Panc1 (cell line): ENCODE results near the gene ATP6V1G3. TPM values are rescaled to one million over a fixed set of nuclear protein-coding genes. Genes with fewer than 3 reads are reported as not detected.

Experiments
- ATAC-seq: fragments of 200-7000 bp; cut with Tn5 transposase; 2 replicates; pipeline ENCODE4 v1.9.1; 2020; ENCODE audit warnings: mild to moderate bottlenecking, moderate library complexity
- BruUV-seq: library from RNA; stranded (reverse); fragments of 400-500 nt; replicated peaks from 2 replicates; lab custom pipeline; 2021; lab: Mats Ljungman, UMichigan
- CTCF ChIA-PET: fragments of 300-600 bp; sonication (Branson Sonifier 250); formaldehyde crosslinking; loops from one replicate; lab custom pipeline; 2022; ENCODE audit warnings: antibody characterized with exemption; lab: Charles Lee
- POLR2A ChIA-PET: fragments of 300-600 bp; sonication (Branson Sonifier 250); formaldehyde crosslinking; loops from one replicate; lab custom pipeline; 2022; ENCODE audit warnings: antibody characterized with exemption; lab: Charles Lee
- DNase-seq: peaks from one replicate; pipeline ENCODE4 v3.0.0-alpha.2; 2010; ENCODE audit warnings: low read depth, low spot score
- H3K27ac ChIP-seq: 2 replicates; pipeline ENCODE4 v1.5.1; 2011; ENCODE audit warnings: mild to moderate bottlenecking, low read length, inconsistent platforms
- H3K27me3 ChIP-seq: fragments of 200-500 bp; sonication (Bioruptor generic); 2 replicates; pipeline ENCODE4 v1.6.0; 2014; ENCODE audit warnings: low read length, inconsistent platforms; ENCODE audit not compliant: control insufficient read depth, insufficient read depth
- H3K36me3 ChIP-seq: fragments of 200-500 bp; sonication (Bioruptor generic); 2 replicates; pipeline ENCODE4 v1.5.1; 2014; ENCODE audit warnings: inconsistent platforms, mild to moderate bottlenecking, low read length, moderate library complexity; ENCODE audit not compliant: control insufficient read depth, insufficient read depth
- H3K4me1 ChIP-seq: 2 replicates; pipeline ENCODE4 v1.5.1; 2011; ENCODE audit warnings: inconsistent platforms, mild to moderate bottlenecking, low read length, moderate library complexity; ENCODE audit not compliant: control insufficient read depth, insufficient read depth
- H3K4me3 ChIP-seq, 2 experiments: 2 replicates each; pipeline ENCODE4 v1.5.1; 2011 to 2012; ENCODE audit warnings: low read depth in 2 of 2, low read length in 2 of 2, mild to moderate bottlenecking in 2 of 2, inconsistent platforms in 1 of 2, moderate library complexity in 1 of 2
- H3K9me3 ChIP-seq: fragments of 200-500 bp; sonication (Bioruptor generic); 2 replicates; pipeline ENCODE4 v1.5.1; 2014; ENCODE audit warnings: low read depth, mild to moderate bottlenecking, inconsistent platforms, low read length, moderate library complexity; ENCODE audit not compliant: control insufficient read depth, insufficient read depth
- POLR2AphosphoS5 ChIP-seq: IDR thresholded peaks from 2 replicates; pipeline ENCODE4 v1.6.1; 2012; ENCODE audit warnings: mild to moderate bottlenecking, low read depth, low read length, moderate library complexity
- SIN3A ChIP-seq: IDR thresholded peaks from 2 replicates; pipeline ENCODE4 v1.6.1; 2012; ENCODE audit warnings: low read depth, mild to moderate bottlenecking, low read length, moderate library complexity, borderline replicate concordance; ENCODE audit not compliant: insufficient read depth
- TCF7L2 ChIP-seq: IDR thresholded peaks from 2 replicates; pipeline ENCODE4 v1.6.1; 2011; ENCODE audit warnings: mild to moderate bottlenecking, low read depth, low read length, inconsistent platforms
- in situ Hi-C: cut with HindIII; loops from 2 replicates; pipeline ENCODE4 v1.10.0; 2016; ENCODE audit warnings: low sequenced_read_pairs, low pct_unique_long_range_greater_than_20kb
- intact Hi-C: fragments of 100-400 bp; cut with micrococcal nuclease; formaldehyde crosslinking; loops from one replicate; pipeline ENCODE4 v1.10.0; 2022; ENCODE audit not compliant: unreplicated experiment
- total RNA-seq: library from RNA; stranded (reverse); gene quantifications from one replicate; pipeline ENCODE4 v1.2.1, GENCODE V29; 2021; ENCODE audit not compliant: unreplicated experiment
- TF ChIP-seq, protein P1 (sequence below): fragments of 450-650 bp; IDR thresholded peaks from 2 replicates; pipeline ENCODE4 v1.5.1; 2017; ENCODE audit warnings: mild to moderate bottlenecking
- TF ChIP-seq, protein P2 (sequence below), 2 experiments: IDR thresholded peaks; 2 replicates each; pipeline ENCODE4 v1.6.1; 2011 to 2012; ENCODE audit warnings: low read depth in 2 of 2, control low read depth in 1 of 2, low read length in 1 of 2, mild to moderate bottlenecking in 1 of 2, moderate library complexity in 1 of 2; ENCODE audit not compliant: insufficient read depth in 1 of 2

Gene ATP6V1G3
- total RNA-seq, 1 experiment from 2014 or later, result not detected

DNA sequence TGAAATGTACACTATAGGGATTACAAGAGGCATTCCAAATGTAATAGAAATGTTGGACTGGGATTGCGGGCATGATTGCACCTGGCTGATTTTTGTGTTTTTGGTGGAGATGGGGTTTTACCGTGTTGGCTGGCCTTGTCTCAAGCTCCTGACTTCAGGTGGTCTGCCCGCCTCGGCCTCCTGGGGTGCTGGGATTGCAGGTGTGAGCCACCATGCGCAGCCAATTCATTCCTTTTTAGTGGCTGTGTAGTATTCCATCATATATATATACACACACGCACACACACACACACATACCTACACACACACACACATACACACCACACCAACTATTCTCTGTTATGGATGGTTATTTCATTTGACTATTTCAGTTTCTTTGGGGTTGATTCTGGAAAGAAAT lies 4.7 kb upstream of the ATP6V1G3 start:
- no TSS peak for BruUV-seq
- no peak for ATAC-seq
- ChIA-PET POLR2A (no interaction called here), CTCF (no interaction called here)
- in situ Hi-C loops (no loop called here), intact Hi-C loops (no loop called here)
- TF ChIP-seq, protein P1, sequence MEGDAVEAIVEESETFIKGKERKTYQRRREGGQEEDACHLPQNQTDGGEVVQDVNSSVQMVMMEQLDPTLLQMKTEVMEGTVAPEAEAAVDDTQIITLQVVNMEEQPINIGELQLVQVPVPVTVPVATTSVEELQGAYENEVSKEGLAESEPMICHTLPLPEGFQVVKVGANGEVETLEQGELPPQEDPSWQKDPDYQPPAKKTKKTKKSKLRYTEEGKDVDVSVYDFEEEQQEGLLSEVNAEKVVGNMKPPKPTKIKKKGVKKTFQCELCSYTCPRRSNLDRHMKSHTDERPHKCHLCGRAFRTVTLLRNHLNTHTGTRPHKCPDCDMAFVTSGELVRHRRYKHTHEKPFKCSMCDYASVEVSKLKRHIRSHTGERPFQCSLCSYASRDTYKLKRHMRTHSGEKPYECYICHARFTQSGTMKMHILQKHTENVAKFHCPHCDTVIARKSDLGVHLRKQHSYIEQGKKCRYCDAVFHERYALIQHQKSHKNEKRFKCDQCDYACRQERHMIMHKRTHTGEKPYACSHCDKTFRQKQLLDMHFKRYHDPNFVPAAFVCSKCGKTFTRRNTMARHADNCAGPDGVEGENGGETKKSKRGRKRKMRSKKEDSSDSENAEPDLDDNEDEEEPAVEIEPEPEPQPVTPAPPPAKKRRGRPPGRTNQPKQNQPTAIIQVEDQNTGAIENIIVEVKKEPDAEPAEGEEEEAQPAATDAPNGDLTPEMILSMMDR, result no peak
- no peak for TF ChIP-seq TCF7L2
- no peak for TF ChIP-seq POLR2AphosphoS5
- TF ChIP-seq, protein P2, sequence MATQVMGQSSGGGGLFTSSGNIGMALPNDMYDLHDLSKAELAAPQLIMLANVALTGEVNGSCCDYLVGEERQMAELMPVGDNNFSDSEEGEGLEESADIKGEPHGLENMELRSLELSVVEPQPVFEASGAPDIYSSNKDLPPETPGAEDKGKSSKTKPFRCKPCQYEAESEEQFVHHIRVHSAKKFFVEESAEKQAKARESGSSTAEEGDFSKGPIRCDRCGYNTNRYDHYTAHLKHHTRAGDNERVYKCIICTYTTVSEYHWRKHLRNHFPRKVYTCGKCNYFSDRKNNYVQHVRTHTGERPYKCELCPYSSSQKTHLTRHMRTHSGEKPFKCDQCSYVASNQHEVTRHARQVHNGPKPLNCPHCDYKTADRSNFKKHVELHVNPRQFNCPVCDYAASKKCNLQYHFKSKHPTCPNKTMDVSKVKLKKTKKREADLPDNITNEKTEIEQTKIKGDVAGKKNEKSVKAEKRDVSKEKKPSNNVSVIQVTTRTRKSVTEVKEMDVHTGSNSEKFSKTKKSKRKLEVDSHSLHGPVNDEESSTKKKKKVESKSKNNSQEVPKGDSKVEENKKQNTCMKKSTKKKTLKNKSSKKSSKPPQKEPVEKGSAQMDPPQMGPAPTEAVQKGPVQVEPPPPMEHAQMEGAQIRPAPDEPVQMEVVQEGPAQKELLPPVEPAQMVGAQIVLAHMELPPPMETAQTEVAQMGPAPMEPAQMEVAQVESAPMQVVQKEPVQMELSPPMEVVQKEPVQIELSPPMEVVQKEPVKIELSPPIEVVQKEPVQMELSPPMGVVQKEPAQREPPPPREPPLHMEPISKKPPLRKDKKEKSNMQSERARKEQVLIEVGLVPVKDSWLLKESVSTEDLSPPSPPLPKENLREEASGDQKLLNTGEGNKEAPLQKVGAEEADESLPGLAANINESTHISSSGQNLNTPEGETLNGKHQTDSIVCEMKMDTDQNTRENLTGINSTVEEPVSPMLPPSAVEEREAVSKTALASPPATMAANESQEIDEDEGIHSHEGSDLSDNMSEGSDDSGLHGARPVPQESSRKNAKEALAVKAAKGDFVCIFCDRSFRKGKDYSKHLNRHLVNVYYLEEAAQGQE (IDR thresholded peaks at IDR 0.05; ENCODE audit: insufficient read depth in 1 of 2, low read depth in 2 of 2, low read length in 1 of 2), result no peak
- TF ChIP-seq SIN3A, result no peak
- Histone ChIP-seq H3K4me1 (no peaks in the 10 kb centered on the region), H3K4me3 (no peak overlapping the region), H3K9me3 (no peaks in the 10 kb centered on the region), H3K27ac (no peak overlapping the region), H3K27me3 (no peaks in the 10 kb centered on the region), H3K36me3 (no peaks in the 10 kb centered on the region; the same call in 1 of the 2 replicates)
- no peak for DNase-seq

DNA sequence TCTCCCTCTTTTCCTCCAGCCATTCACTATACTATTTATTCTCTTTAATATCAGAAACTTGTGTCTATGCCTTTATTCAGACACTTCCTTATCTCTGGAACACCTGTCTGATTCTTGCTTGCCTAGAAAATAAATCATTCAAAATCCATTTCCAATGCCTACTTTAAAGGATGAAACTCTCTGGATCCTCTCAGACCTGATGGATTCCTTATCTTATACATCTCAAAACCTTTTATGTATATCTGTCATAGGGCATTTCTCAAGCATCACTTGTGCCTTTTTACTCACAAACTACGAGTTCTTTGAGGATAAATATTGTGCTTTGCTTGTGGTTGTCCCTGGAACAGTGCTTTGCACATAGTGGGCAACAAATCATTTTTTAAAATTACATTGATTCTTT lies 3.8 kb upstream of the ATP6V1G3 start:
- Histone ChIP-seq H3K36me3 (no peaks in the 10 kb centered on the region; the same call in 1 of the 2 replicates), H3K4me3 (no peak overlapping the region), H3K27ac (no peak overlapping the region), H3K27me3 (no peaks in the 10 kb centered on the region), H3K9me3 (no peaks in the 10 kb centered on the region), H3K4me1 (no peaks in the 10 kb centered on the region)
- BruUV-seq, result no TSS peak
- no peak for DNase-seq
- ChIA-PET POLR2A (no interaction called here), CTCF (no interaction called here)
- no peak for ATAC-seq
- intact Hi-C loops (no loop called here), in situ Hi-C loops (no loop called here)
- TF ChIP-seq TCF7L2 (no peak), SIN3A (no peak), POLR2AphosphoS5 (no peak)
- TF ChIP-seq, protein P2 (IDR thresholded peaks at IDR 0.05; ENCODE audit: insufficient read depth in 1 of 2, low read depth in 2 of 2, low read length in 1 of 2), result no peak
- TF ChIP-seq, protein P1, result no peak
